ENCODE measurements around the gene TMPRSS9. TPM values are rescaled to one million over a fixed set of nuclear protein-coding genes. Genes with fewer than 3 reads are reported as not detected.
"Not testable (repeated sequence)": the region's sequence is repeated elsewhere in the genome, so short reads cannot be mapped to it uniquely, and the experiment has no call there.

The TMPRSS9 gene
- total RNA-seq, 1 experiment from 2014 or later, result not detected

DNA sequence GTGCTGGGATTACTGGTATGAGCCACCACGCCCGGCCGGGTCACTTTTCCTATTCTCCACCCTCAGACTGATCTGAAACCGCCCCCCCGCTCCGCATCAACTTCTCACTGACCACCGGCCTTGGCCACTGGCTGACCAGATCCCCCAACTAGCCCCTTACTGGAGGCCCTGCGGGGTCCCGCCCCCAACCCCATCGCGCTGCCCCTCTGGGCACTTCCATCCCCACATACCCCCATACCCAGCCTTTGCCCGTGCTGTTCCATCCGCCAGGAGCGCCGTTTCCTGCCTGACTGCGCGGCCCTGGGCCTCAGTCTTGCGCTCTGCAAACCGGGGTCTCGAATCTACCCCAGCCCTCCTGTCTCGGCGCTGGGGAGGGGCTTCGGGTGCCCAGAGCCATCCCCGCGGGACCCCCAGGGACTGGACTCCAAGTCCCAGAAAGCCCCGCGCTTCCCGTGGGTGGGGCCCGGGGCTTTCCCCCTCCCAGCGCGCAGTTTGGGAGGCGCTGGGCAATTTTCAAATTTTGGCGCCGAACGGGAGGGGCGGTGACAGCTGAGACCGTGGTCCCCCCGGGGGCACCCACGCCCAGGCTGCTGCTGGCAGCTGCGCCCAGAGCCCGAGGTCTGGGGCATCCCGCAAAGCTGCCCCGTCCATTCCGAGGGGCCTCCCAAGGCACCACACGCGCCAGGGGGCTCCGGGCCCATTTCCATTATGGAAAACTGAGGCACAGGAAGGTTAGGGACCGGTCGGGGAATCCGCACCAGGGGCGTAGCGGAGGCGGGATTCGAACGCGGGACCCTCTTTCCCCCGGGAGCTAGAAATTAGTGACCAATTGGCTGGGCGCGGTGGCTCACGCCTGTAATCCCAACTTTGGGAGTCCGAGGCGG, 101.9 kb downstream of the TMPRSS9 start:
- Histone ChIP-seq H3K79me2 (ENCODE audit: low read length) (peaks cover 8% of the 10 kb centered on the region), H3K9me3 (ENCODE audit: low read length) (no peaks in the 10 kb centered on the region), H3K4me1 (ENCODE audit: insufficient read depth, low read length) (peaks cover 5% of the 10 kb centered on the region; the same call in 1 of the 2 replicates), H3K9me2 (replicated peaks; ENCODE audit: low read length) (no peaks in the 10 kb centered on the region), H3K4me2 (ENCODE audit: low read length) (peak overlapping the region; percentile 91), H4K20me1 (ENCODE audit: low read length) (no peaks in the 10 kb centered on the region), H3K4me3 (ENCODE audit: low read length) (peak overlapping the region; percentile 90), H3K36me3 (ENCODE audit: low read depth, low read length) (no peaks in the 10 kb centered on the region), H3F3A (ENCODE audit: low read length, unreplicated experiment) (no peaks in the 10 kb centered on the region), H3K27ac (ENCODE audit: low read length) (peak overlapping the region; percentile 71), H2AFZ (ENCODE audit: low read length) (peak overlapping the region; percentile 96), H3K27me3 (ENCODE audit: low read length) (no peaks in the 10 kb centered on the region), H3K9ac (ENCODE audit: low read length) (peak overlapping the region; percentile 71)
- peak; percentile 81 for DNase-seq
- POLR2A ChIA-PET (ENCODE audit: unreplicated experiment), result interaction anchor here (0.6 kb wide), 1 partner anchor 1379 kb away, joined by 3 read pairs; no protein-coding TSS in a partner anchor
- intact Hi-C loops (cut with micrococcal nuclease), result no loop called here
- CTCF ChIA-PET, result interaction anchor here (0.6 kb wide), 1 partner anchor 307 kb away, joined by 3 read pairs; no protein-coding TSS in a partner anchor
- BruUV-seq (replicated peaks), result no TSS peak
- TF ChIP-seq, protein P1, sequence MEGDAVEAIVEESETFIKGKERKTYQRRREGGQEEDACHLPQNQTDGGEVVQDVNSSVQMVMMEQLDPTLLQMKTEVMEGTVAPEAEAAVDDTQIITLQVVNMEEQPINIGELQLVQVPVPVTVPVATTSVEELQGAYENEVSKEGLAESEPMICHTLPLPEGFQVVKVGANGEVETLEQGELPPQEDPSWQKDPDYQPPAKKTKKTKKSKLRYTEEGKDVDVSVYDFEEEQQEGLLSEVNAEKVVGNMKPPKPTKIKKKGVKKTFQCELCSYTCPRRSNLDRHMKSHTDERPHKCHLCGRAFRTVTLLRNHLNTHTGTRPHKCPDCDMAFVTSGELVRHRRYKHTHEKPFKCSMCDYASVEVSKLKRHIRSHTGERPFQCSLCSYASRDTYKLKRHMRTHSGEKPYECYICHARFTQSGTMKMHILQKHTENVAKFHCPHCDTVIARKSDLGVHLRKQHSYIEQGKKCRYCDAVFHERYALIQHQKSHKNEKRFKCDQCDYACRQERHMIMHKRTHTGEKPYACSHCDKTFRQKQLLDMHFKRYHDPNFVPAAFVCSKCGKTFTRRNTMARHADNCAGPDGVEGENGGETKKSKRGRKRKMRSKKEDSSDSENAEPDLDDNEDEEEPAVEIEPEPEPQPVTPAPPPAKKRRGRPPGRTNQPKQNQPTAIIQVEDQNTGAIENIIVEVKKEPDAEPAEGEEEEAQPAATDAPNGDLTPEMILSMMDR (conservative IDR thresholded peaks at IDR 0.05; ENCODE audit: low read depth, low read length), result no peak
- no peak for TF ChIP-seq EZH2 (IDR thresholded peaks at IDR 0.05; ENCODE audit: low read length, unreplicated experiment)
- TF ChIP-seq EZH2phosphoT487 (IDR thresholded peaks at IDR 0.05; ENCODE audit: borderline replicate concordance, low read length), result no peak
- ATAC-seq, result peak; percentile 61

DNA sequence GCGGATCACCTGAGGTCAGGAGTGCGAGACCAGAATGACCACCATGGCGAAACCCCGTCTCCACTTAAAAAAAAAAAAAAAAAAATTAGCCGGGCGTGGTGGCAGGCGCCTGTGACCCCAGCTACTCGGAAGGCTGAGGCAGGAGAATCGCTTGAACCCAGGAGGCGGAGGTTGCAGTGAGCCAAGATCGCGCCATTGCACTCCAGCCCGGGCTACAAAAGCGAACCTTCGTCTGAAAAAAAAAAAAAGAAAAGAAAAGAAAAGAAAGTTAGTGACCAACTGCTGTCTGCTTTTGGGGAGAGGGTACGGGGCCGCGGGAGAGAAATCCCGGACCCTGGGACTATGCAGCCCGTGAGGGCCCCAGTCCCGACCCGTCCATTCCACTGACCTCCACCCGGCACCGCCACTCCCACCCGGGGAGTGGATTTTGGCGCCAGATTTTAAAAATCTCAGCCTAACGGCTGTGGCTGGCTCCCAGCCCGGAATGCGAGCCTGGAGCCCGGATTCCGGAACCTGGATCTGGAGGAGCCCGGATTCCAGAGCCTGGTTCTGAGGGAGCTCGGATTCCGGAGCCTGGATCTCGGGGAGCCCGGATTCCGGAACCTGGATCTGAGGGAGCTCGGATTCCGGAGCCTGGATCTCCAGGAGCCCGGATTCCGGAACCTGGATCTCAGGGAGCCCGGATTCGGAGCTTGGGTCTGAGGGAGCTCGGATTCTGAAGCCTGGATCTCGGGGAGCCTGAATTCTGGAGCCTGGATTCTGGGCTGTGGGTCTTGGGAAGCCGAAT, 102.8 kb downstream of the TMPRSS9 start:
- no peaks in the 10 kb centered on the region for H4K20me1 ChIP-seq (ENCODE audit: low read length)
- peak overlapping the region; percentile 90; the same call in 1 of the 2 replicates for H3K4me3 ChIP-seq (ENCODE audit: low read length)
- no peaks in the 10 kb centered on the region for H3K79me2 ChIP-seq (ENCODE audit: low read length)
- H3K36me3 ChIP-seq (ENCODE audit: low read depth, low read length), result no peaks in the 10 kb centered on the region
- peak overlapping the region; percentile 71 for H3K27ac ChIP-seq (ENCODE audit: low read length)
- no peaks in the 10 kb centered on the region for H3F3A ChIP-seq (ENCODE audit: low read length, unreplicated experiment)
- TF ChIP-seq EZH2phosphoT487 (IDR thresholded peaks at IDR 0.05; ENCODE audit: borderline replicate concordance, low read length) (no peak), EZH2 (IDR thresholded peaks at IDR 0.05; ENCODE audit: low read length, unreplicated experiment) (no peak)
- TF ChIP-seq, protein P1 (conservative IDR thresholded peaks at IDR 0.05; ENCODE audit: low read depth, low read length), result no peak
- peaks cover 5% of the 10 kb centered on the region; the same call in 1 of the 2 replicates for H3K4me1 ChIP-seq (ENCODE audit: insufficient read depth, low read length)
- no TSS peak for BruUV-seq (replicated peaks)
- H3K9me2 ChIP-seq (replicated peaks; ENCODE audit: low read length), result no peaks in the 10 kb centered on the region
- no peaks in the 10 kb centered on the region for H3K9me3 ChIP-seq (ENCODE audit: low read length)
- peak overlapping the region; percentile 91 for H3K4me2 ChIP-seq (ENCODE audit: low read length)
- intact Hi-C loops (cut with micrococcal nuclease), result no loop called here
- ChIA-PET POLR2A (ENCODE audit: unreplicated experiment) (interaction anchor here (0.7 kb wide), 1 partner anchor 90 kb away, joined by 18 read pairs; no protein-coding TSS in a partner anchor), CTCF (interaction anchor here (0.5 kb wide), 2 partner anchors 116 to 307 kb away, joined by 4 to 6 read pairs; no protein-coding TSS in a partner anchor)
- peak overlapping the region; percentile 96 for H2AFZ ChIP-seq (ENCODE audit: low read length)
- DNase-seq (peak; percentile 95), ATAC-seq (peak; percentile 48)
- peak overlapping the region; percentile 71 for H3K9ac ChIP-seq (ENCODE audit: low read length)
- no peaks in the 10 kb centered on the region for H3K27me3 ChIP-seq (ENCODE audit: low read length)

DNA sequence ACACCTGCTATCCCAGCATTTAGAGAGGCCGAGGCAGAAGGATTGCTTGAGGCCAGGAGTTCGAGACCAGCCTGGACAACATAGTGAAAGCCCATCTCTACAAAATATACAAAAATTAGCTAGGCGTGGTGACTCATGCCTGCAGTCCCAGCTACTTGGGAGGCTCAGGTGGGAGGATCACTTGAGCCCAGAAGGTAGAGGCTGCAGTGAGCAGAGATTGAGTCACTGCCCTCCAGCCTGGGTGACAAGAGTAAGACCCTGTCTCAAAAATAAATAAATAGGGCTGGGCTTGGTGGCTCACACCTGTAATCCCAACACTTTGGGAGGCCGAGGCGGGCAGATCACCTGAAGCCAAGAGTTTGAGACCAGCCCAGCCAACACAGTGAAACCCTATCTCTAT, 103.6 kb downstream of the TMPRSS9 start:
- H2AFZ ChIP-seq (ENCODE audit: low read length); BruUV-seq (replicated peaks); H3K4me2 ChIP-seq (ENCODE audit: low read length); CTCF ChIA-PET; H3K9ac ChIP-seq (ENCODE audit: low read length); H3F3A ChIP-seq (ENCODE audit: low read length, unreplicated experiment); ATAC-seq; H4K20me1 ChIP-seq (ENCODE audit: low read length); H3K4me1 ChIP-seq (ENCODE audit: insufficient read depth, low read length); intact Hi-C loops (cut with micrococcal nuclease); H3K79me2 ChIP-seq (ENCODE audit: low read length); H3K36me3 ChIP-seq (ENCODE audit: low read depth, low read length); POLR2A ChIA-PET (ENCODE audit: unreplicated experiment); H3K9me2 ChIP-seq (replicated peaks; ENCODE audit: low read length); H3K9me3 ChIP-seq (ENCODE audit: low read length); H3K27ac ChIP-seq (ENCODE audit: low read length); H3K4me3 ChIP-seq (ENCODE audit: low read length); H3K27me3 ChIP-seq (ENCODE audit: low read length); DNase-seq: not testable (repeated sequence)

Data from PC-3 (cell line).